NCI-H2227 (cell line): ENCODE measurements around the gene ADAMTSL3.

Experiments used
- DNase-seq: peaks from one replicate; lab custom pipeline; 2025; ENCODE audit not compliant: unreplicated experiment; lab: John Stamatoyannopoulos, UW

The ADAMTSL3 gene

DNA sequence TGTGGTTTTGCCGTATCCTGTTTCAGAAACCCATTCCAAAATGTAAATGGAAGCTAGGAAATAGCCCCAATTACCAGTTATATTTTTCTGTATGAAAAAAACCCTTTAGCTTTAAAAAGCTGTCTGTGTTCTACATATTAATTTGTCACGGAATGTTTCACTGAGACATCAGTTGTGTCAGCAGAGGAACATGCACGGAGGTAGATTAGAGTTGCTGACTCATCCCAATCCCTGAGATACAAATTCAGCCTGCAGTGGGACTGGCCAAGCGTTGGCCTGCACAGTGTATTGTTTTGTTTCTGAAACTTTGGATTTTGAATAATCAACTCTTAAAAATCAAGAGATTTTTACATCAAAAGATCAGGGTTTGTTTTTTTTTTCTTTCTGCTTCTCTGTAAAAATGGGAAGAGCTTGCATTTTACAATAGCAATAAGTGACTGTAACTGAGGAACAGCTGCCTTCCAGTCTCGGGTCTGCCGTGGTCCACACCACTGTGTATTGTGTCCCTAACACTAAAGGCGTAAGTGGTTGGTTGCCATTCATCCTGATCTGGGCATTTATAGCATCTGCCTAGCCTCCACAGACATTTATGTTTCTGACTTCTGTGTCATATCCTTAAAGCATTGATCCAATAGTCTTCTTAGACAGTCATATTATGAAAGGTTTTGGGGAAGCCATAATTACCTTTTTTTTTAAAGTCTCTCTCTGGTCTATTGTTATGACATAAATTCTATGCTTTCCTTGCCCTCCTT lies 218.1 kb downstream of the ADAMTSL3 start:
- no peak for DNase-seq

DNA sequence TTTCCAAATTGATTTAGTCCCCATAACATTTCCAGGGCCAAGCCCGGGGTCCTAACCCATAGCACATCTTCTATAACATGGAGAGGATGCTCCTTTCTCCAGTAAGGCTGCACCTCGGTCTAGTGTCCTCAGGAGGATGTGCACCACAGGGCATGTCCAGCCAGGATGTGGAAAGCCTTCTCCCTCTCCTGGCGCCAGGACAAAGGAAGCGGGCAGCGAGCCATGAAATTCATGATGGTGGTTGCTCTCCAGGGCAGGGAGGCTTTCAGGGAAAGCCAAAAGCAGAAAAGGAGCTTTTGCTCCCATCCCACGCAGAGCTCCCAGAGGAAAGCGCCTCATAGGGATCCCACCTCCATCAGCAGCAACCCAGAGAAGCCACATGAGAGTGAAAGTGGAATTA lies 220.0 kb downstream of the ADAMTSL3 start:
- DNase-seq, result no peak

DNA sequence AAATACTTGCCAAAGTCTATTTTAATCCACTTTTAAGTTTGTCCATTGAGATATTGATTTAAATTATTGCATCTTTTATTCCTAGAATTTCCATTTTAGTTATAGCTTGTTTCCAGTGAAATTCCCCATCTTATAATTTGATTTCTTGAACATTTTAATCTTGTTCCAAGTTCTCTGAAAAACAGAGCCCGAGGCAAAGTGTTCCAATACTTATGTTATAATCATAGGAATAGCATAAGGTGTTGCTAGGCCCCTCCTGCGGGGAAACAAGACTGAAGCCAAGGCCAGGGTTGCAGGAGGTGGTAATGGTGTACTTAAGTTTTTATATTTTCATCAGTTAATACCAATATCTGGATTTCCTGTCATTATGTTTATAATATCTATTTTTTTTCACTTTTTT lies 226.6 kb downstream of the ADAMTSL3 start:
- no peak for DNase-seq

GRCh38 chr15:83881156-83881555 lies 227.2 kb downstream of the ADAMTSL3 start:
- DNase-seq, result no peak

DNA sequence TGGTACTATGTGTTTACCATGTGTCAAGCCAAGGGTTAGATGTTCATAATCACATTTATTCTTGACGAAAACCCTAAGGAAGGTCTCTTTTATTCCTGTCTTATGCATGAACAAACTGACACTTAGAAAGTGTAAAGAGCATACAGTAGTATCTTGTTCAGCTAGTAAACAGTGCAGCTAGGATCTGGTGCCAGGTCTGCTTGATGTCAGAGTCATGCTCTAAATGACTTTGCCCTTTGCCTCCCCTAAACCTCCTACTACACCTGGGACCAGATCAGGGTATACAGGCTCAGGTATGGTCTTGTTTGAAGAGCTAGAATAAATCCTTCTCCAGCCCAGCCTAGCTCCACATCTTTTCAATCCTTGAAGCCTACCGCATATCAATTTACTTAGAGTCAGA lies 232.4 kb downstream of the ADAMTSL3 start:
- no peak for DNase-seq

GRCh38 chr15:83887404-83887803 lies 233.5 kb downstream of the ADAMTSL3 start:
- DNase-seq, result no peak

DNA sequence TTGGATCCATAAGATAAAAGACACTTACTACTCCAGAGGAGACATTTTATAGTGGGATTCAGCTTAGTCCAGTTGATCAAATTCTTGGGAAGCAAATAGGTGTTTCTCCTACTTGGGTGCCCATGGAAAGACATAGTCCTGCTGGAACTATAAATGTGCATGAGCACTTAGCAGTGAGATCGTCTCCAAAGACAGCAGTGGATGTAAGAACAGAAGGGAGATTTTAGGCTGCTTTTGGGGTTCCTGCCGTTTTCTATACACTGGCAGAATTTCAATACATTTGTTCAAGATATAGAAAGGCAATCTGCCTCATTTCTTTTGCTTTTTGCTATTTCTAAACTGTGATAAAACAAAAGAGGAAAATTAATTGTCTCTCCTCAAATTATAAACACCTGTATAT lies 234.0 kb downstream of the ADAMTSL3 start:
- DNase-seq, result no peak

DNA sequence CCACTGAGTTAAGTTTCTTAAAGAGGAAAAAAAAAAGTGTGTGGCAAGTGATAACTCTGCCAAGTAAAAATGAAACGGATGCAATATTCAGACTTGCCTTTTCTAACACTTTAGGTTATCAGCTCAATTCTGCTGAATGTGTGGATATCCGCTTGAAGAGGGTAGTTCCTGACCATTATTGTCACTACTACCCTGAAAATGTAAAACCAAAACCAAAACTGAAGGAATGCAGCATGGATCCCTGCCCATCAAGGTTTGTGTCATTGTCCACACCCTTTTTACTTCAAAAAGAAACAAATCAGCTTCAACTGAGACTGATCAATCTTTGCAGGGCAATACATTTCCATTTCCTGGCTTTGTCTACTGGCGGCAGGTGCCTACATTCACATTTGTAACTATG lies 236.1 kb downstream of the ADAMTSL3 start:
- no peak for DNase-seq

- DNase-seq, result no peak
Measured at GRCh38 chr15:83890587-83890986, 236.7 kb downstream of the ADAMTSL3 start.

GRCh38 chr15:83892498-83892897 lies 238.6 kb downstream of the ADAMTSL3 start:
- no peak for DNase-seq

DNA sequence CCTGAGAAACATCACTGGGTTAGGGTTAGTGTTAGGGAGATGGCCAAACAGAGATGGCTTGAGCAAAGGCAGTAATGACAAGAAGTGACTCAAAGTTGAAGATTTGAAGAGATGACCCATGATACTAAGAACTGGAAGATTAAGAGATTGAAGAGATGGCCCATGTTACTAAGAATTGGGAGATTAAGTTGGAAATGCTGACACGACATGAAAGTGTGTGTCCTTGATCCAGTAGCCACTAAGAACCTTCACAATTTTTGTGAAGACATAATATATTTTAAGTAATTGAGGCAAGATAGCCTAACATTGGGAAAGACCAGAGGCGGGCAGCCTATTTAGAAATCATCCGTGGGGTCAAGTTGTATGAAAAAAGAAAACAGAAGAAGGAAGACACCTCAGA lies 239.4 kb downstream of the ADAMTSL3 start:
- DNase-seq, result no peak

DNA sequence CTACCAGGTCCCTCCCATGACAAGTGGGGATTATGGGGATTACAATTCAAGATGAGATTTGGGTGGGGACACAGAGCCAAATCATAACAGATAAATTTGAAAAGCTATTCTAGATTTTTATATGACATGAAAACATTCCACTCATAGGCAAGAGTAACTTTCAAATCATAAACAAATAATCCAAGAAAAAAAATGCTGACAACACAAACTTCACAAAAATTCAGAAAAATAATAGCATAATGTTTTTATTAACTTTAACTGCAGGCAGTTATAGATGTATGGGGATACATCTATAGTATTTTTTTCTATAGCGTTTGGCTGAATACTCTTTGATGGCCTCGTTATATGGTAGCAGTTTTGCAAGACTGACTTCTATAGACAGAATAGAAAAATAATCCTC lies 243.1 kb downstream of the ADAMTSL3 start:
- no peak for DNase-seq

- DNase-seq, result no peak
Measured at GRCh38 chr15:83898361-83898760, 244.4 kb downstream of the ADAMTSL3 start.

DNA sequence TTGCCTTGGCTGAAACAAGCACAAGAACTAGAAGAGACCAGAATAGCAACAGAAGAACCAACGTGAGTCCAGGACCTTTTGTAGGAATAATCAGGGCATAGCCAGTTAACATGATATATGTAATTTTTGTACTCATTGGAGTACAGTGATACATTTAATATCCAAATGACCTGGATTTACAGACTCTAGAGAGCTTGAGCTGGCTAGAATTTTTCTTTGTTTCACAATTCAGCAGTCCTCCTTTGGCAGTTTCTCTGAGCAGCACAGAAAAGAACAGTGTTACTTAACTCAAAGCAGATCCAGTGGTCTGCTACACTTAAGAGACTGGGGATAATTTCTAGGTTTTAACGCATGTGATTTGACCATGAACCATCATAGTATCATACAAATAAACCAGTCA lies 245.7 kb downstream of the ADAMTSL3 start:
- no peak for DNase-seq

GRCh38 chr15:83904107-83905040 lies 250.5 kb downstream of the ADAMTSL3 start:
- DNase-seq, result no peak

DNA sequence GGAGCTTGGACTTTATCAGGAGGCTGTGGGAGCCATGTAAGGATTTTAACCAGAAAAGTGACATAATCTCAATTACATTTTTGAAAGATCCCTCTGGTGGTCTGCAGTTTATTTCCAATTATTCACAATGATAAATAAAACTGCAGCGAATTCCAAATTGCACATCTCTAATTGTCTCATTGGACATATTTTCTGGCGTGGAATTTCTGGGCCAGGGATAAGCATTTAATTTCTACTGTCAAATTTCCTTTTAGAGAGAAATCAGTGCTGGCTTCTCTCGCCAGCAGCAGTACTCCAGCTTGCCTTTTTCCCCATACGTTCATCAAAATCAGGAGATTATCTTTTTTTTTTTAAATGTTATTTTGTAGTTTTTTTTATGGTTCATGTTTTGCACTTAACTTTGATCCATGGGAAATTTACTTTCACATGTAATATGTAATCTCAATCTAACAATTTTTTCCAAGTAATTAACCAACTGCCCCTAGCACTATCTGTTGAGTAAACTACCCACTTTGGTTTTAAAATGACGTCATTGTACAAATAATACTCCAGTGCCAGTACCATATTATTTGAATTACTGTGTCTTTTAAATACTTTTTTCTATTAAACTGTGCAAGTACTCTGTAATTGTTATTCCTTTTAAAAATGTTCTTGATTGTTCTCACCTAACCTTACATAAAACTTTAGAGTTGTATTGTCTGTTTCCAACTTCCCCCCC lies 251.8 kb downstream of the ADAMTSL3 start:
- DNase-seq, result no peak

DNA sequence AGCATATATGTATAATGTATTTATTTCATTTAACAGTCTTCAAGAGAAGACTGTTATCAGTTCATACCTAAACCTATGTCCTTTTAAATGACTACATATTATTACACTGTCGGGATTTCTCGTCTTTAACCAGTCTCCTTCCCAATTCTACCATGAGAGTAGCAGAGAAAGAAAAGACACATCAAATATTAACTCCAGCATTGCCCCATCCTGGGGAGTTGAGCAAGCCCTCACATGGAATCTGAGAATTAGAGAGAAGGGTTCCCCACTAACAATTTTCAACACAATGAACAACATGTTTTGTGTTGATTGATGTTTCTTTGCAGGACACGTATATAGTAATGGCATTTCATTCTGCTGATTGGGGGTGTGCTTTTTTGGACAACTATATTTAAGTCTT lies 257.4 kb downstream of the ADAMTSL3 start:
- DNase-seq, result no peak

GRCh38 chr15:83912343-83912742 lies 258.4 kb downstream of the ADAMTSL3 start:
- DNase-seq, result no peak

GRCh38 chr15:83913034-83913632 lies 259.2 kb downstream of the ADAMTSL3 start:
- no peak for DNase-seq

GRCh38 chr15:83914906-83915305 lies 261.0 kb downstream of the ADAMTSL3 start:
- DNase-seq, result no peak

GRCh38 chr15:83917432-83917831 lies 263.5 kb downstream of the ADAMTSL3 start:
- no peak for DNase-seq
